Measurements from ENCODE around the gene MVD. TPM values are rescaled to one million over a fixed set of nuclear protein-coding genes. Genes with fewer than 3 reads are reported as not detected.

Gene MVD
- total RNA-seq, 1 donor from 2014 or later: 14.1 TPM

DNA sequence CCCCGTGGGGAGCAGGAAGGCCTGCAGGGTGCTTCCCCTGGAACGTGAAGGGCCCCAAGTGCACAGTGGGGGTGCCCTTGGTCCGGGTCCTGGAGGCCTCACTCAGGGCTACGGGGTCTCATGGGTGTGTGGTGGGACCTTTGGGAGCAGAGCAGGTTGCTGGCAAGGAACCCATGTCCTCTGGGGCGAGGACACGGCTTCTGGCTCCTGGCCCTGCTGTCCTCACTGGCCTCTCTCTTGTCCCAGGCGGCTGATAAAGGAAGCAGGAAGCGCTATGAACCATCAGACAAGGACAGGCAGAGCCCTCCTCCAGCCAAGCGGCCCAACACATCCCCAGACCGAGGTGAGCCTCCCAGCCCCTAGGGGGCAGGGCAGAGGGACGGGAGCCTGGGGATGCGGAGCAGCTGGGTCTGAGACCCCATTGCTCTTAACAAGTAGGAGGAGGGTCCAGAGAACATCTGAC is 34.3 kb downstream of the MVD start:
- peaks cover 0 to 2% (median 0%) of the 10 kb centered on the region in 3 donors for H3K4me1 ChIP-seq (ENCODE audit: control insufficient read depth in 3 of 3, insufficient read depth in 3 of 3, low read length in 3 of 3)
- H3K27me3 ChIP-seq (ENCODE audit: control insufficient read depth in 3 of 3, insufficient read depth in 3 of 3, low read length in 3 of 3): peaks cover 0 to under 1% (median 0%) of the 10 kb centered on the region in 3 donors
- peaks cover 58 to 60% (median 59%) of the 10 kb centered on the region in 3 donors for H3K36me3 ChIP-seq (ENCODE audit: control insufficient read depth in 3 of 3, insufficient read depth in 3 of 3, low read length in 3 of 3)
- no peak overlapping the region for H3K9ac ChIP-seq (ENCODE audit: low read depth in 1 of 3, low read length in 3 of 3)
- no peak overlapping the region for H3K27ac ChIP-seq (ENCODE audit: low read depth, low read length)
- H3K4me3 ChIP-seq (ENCODE audit: low read length in 3 of 3): no peak overlapping the region
- no peaks in the 10 kb centered on the region for H3K9me3 ChIP-seq (ENCODE audit: control insufficient read depth in 3 of 3, low read length in 3 of 3)

DNA sequence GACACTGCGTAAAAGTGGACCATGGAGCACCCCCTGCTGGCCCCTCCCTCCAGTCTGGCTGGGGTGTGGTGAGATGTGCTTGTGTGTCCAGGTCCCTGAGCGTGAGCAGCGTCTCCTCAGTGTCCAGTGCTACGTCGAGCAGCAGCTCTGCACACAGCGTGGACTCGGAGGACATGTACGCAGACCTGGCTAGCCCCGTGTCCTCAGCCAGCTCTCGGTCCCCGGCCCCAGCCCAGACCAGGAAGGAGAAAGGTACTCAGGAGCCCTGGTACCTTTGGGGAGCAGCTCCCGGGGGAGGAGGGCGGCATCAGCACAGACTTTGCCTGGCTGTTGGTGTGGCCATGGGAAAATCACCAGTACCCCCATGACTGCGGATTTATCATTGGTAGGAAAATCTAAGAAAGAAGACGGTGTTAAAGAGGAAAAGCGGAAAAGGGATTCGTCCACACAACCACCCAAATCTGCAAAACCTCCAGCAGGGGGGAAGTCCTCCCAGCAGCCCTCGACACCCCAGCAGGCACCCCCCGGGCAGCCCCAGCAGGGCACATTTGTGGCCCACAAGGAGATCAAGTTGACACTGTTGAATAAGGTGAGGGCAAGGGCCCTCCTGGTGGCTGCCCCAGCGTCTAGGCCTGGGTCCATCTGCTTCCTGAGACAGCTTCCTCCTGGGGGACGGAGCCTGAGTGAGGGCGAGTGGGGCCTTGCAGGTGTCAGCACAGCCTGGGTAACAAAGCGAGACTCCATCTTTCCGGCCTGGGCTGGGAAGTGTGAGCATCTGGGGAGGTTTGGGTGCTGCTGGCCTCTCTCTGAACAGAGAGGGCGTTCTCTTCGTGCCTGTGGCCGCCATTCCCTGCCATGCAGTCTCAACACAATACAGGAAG is 35.1 kb downstream of the MVD start:
- H3K27ac ChIP-seq (ENCODE audit: low read depth, low read length): no peak overlapping the region

DNA sequence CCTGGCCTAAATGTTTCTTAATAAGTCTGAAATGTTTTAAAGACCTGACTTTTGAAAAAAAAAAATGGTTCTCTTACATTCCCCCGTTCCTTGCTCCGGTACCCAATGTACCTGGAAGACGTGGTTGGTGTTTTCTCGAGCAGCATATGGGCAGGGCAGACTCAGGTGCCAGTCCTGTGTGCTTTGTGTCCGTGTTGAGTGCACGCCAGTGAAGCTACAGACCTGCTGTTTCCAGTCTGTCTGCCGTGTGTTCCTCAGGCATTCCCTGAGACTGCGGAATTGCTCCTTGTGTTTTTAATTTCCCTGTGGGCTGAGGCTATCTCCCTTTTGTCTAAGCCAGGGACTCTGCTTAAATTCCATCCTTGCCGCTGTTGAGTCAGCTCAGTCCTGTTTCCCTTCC is 36.2 kb downstream of the MVD start:
- no peaks in the 10 kb centered on the region for H3K27me3 ChIP-seq (ENCODE audit: control insufficient read depth in 3 of 3, insufficient read depth in 3 of 3, low read length in 3 of 3)
- peaks cover 63 to 75% (median 65%) of the 10 kb centered on the region in 3 donors for H3K36me3 ChIP-seq (ENCODE audit: control insufficient read depth in 3 of 3, insufficient read depth in 3 of 3, low read length in 3 of 3)
- no peak overlapping the region for H3K4me3 ChIP-seq (ENCODE audit: low read length in 3 of 3)
- peaks cover 0 to 2% (median 0%) of the 10 kb centered on the region in 3 donors for H3K4me1 ChIP-seq (ENCODE audit: control insufficient read depth in 3 of 3, insufficient read depth in 3 of 3, low read length in 3 of 3)
- H3K27ac ChIP-seq (ENCODE audit: low read depth, low read length): no peak overlapping the region
- H3K9me3 ChIP-seq (ENCODE audit: control insufficient read depth in 3 of 3, low read length in 3 of 3): no peaks in the 10 kb centered on the region
- H3K9ac ChIP-seq (ENCODE audit: low read depth in 1 of 3, low read length in 3 of 3): no peak overlapping the region

More for the DNA sequence above, 35.1 kb downstream of the MVD start:
- H3K27me3 ChIP-seq (ENCODE audit: control insufficient read depth in 3 of 3, insufficient read depth in 3 of 3, low read length in 3 of 3): no peaks in the 10 kb centered on the region
- peaks cover 0 to 2% (median 0%) of the 10 kb centered on the region in 3 donors for H3K4me1 ChIP-seq (ENCODE audit: control insufficient read depth in 3 of 3, insufficient read depth in 3 of 3, low read length in 3 of 3)
- no peak overlapping the region for H3K4me3 ChIP-seq (ENCODE audit: low read length in 3 of 3)
- H3K9ac ChIP-seq (ENCODE audit: low read depth in 1 of 3, low read length in 3 of 3): peak overlapping the region in 1 of 3 donors; percentile 8
- peaks cover 63 to 66% (median 63%) of the 10 kb centered on the region in 3 donors for H3K36me3 ChIP-seq (ENCODE audit: control insufficient read depth in 3 of 3, insufficient read depth in 3 of 3, low read length in 3 of 3)
- H3K9me3 ChIP-seq (ENCODE audit: control insufficient read depth in 3 of 3, low read length in 3 of 3): no peaks in the 10 kb centered on the region

DNA sequence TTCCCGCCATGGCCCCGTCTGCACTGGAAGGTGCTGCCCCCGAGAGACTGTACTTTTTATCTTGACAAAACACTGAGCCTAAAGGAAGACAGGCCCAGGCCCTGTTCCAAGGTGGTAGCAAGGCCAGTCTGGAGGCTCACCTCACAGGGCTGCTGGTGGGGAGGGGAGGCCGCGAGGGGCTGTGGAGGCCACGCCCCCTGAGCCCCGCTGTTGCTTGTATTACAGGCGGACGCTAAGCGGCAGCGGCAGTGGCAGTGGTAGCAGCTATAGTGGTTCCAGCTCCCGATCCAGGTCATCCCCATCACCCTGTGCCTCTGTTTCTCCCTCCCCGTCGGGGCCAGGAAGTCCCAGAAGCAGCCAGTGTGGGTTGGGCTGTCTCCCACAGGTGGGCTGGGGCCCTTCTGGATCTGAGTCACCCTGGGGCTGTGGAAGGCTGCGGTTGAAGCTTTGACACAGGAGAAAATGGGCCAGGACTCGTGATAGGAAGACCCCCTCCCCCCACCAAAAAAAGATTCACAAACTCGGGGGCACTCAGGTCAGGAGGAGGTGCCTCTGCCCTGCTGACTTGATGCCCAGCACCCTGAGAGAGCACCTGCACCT is 37.8 kb downstream of the MVD start:
- Histone ChIP-seq H3K4me1 (ENCODE audit: control insufficient read depth in 3 of 3, insufficient read depth in 3 of 3, low read length in 3 of 3) (peaks cover 0 to 2% (median 0%) of the 10 kb centered on the region in 3 donors), H3K4me3 (ENCODE audit: low read length in 3 of 3) (no peak overlapping the region), H3K27ac (ENCODE audit: low read depth, low read length) (no peak overlapping the region), H3K9me3 (ENCODE audit: control insufficient read depth in 3 of 3, low read length in 3 of 3) (no peaks in the 10 kb centered on the region), H3K36me3 (ENCODE audit: control insufficient read depth in 3 of 3, insufficient read depth in 3 of 3, low read length in 3 of 3) (peaks cover 51 to 64% (median 58%) of the 10 kb centered on the region in 3 donors), H3K27me3 (ENCODE audit: control insufficient read depth in 3 of 3, insufficient read depth in 3 of 3, low read length in 3 of 3) (no peaks in the 10 kb centered on the region), H3K9ac (ENCODE audit: low read depth in 1 of 3, low read length in 3 of 3) (no peak overlapping the region)

DNA sequence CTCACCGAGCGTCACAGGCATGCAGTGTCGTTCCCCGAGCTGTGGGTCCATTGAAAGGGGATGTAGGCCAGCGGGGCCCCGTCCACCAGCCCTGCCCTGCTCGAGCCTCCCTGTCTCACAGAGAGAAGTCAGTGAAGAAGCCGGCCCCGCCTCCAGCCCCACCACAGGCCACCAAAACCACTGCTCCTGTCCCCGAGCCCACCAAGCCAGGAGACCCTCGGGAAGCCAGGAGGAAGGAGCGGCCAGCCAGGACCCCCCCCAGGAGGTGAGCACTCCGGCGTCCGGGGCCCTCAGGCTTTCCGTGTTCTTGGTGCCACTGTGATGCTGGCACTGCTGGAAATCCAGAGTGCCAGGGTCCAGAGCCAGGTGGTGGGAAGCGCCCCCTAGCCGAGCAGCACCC is 38.4 kb downstream of the MVD start:
- H3K27me3 ChIP-seq (ENCODE audit: control insufficient read depth in 3 of 3, insufficient read depth in 3 of 3, low read length in 3 of 3): no peaks in the 10 kb centered on the region
- no peak overlapping the region for H3K9ac ChIP-seq (ENCODE audit: low read depth in 1 of 3, low read length in 3 of 3)
- peaks cover 48 to 65% (median 55%) of the 10 kb centered on the region in 3 donors for H3K36me3 ChIP-seq (ENCODE audit: control insufficient read depth in 3 of 3, insufficient read depth in 3 of 3, low read length in 3 of 3)

DNA sequence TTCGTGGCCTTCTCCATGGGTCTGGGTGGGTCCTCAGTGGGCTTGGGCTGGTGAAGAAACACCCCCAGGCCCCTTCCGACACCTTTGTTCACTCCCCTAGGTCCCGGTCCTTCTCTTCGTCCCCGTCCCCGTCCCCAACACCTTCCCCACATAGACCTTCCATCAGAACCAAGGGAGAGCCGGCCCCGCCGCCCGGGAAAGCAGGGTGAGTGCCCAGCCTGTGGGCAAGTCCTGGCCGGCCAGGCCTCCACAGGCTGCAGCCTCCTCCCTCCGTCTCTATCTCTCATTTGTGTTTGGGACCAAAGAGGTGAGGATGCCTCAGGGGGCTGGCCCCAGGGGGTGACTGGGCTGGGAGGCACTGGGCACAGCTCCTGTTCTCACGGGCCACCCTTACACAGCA is 39.0 kb downstream of the MVD start:
- H3K27ac ChIP-seq (ENCODE audit: low read depth, low read length): no peak overlapping the region
- H3K4me3 ChIP-seq (ENCODE audit: low read length in 3 of 3): no peak overlapping the region
- no peak overlapping the region for H3K9ac ChIP-seq (ENCODE audit: low read depth in 1 of 3, low read length in 3 of 3)
- peaks cover 45 to 65% (median 55%) of the 10 kb centered on the region in 3 donors for H3K36me3 ChIP-seq (ENCODE audit: control insufficient read depth in 3 of 3, insufficient read depth in 3 of 3, low read length in 3 of 3)
- no peaks in the 10 kb centered on the region for H3K27me3 ChIP-seq (ENCODE audit: control insufficient read depth in 3 of 3, insufficient read depth in 3 of 3, low read length in 3 of 3)
- H3K9me3 ChIP-seq (ENCODE audit: control insufficient read depth in 3 of 3, low read length in 3 of 3): no peaks in the 10 kb centered on the region
- peaks cover 0 to 2% (median 0%) of the 10 kb centered on the region in 3 donors for H3K4me1 ChIP-seq (ENCODE audit: control insufficient read depth in 3 of 3, insufficient read depth in 3 of 3, low read length in 3 of 3)

More for the DNA sequence above, 38.4 kb downstream of the MVD start:
- Histone ChIP-seq H3K27ac (ENCODE audit: low read depth, low read length) (no peak overlapping the region), H3K4me3 (ENCODE audit: low read length in 3 of 3) (no peak overlapping the region), H3K9me3 (ENCODE audit: control insufficient read depth in 3 of 3, low read length in 3 of 3) (no peaks in the 10 kb centered on the region), H3K4me1 (ENCODE audit: control insufficient read depth in 3 of 3, insufficient read depth in 3 of 3, low read length in 3 of 3) (peaks cover 0 to 2% (median 0%) of the 10 kb centered on the region in 3 donors)

DNA sequence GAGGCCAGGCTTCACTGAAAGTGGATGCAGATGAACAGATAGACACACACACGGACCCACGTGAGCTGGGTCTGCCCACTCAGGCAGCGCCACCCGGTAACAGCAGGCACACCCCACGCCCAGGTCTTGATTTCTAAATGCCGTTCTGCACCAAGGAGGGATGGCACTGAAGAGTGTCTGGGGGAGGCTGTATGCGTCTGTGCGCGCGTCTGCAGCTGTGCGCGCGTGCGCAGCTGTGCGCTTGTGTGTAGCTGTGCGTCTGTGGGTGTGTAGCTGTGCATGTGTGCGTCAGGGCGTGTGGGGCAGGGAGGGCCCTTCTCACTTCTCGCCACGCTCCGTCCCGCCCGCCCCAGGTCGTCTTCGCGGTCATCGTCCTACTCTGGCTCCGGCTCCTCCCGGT is 40.0 kb downstream of the MVD start:
- Histone ChIP-seq H3K9me3 (ENCODE audit: control insufficient read depth in 3 of 3, low read length in 3 of 3) (no peaks in the 10 kb centered on the region), H3K27me3 (ENCODE audit: control insufficient read depth in 3 of 3, insufficient read depth in 3 of 3, low read length in 3 of 3) (no peaks in the 10 kb centered on the region), H3K4me1 (ENCODE audit: control insufficient read depth in 3 of 3, insufficient read depth in 3 of 3, low read length in 3 of 3) (no peaks in the 10 kb centered on the region), H3K9ac (ENCODE audit: low read depth in 1 of 3, low read length in 3 of 3) (no peak overlapping the region), H3K4me3 (ENCODE audit: low read length in 3 of 3) (no peak overlapping the region), H3K27ac (ENCODE audit: low read depth, low read length) (no peak overlapping the region), H3K36me3 (ENCODE audit: control insufficient read depth in 3 of 3, insufficient read depth in 3 of 3, low read length in 3 of 3) (peaks cover 42 to 56% (median 46%) of the 10 kb centered on the region in 3 donors)

DNA sequence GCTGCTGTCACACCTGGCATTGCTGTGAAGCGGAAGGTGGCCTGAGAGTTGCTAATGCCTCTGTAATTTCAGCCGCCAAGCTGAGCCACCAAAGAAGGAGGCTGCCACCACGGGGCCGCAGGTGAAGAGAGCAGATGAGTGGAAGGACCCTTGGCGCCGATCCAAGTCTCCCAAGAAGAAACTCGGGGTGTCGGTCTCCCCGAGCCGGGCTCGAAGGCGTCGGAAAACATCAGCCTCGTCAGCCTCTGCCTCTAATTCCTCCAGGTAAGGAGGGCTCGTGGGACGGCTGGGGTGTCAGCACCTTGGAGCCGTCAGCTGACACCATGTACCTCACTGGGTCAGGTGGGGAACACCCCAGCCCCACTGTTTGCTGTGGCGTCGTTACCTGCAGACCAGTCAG is 40.8 kb downstream of the MVD start:
- Histone ChIP-seq H3K36me3 (ENCODE audit: control insufficient read depth in 3 of 3, insufficient read depth in 3 of 3, low read length in 3 of 3) (peaks cover 37 to 52% (median 41%) of the 10 kb centered on the region in 3 donors), H3K4me1 (ENCODE audit: control insufficient read depth in 3 of 3, insufficient read depth in 3 of 3, low read length in 3 of 3) (no peaks in the 10 kb centered on the region), H3K27ac (ENCODE audit: low read depth, low read length) (no peak overlapping the region), H3K4me3 (ENCODE audit: low read length in 3 of 3) (no peak overlapping the region), H3K9ac (ENCODE audit: low read depth in 1 of 3, low read length in 3 of 3) (no peak overlapping the region), H3K9me3 (ENCODE audit: control insufficient read depth in 3 of 3, low read length in 3 of 3) (no peaks in the 10 kb centered on the region), H3K27me3 (ENCODE audit: control insufficient read depth in 3 of 3, insufficient read depth in 3 of 3, low read length in 3 of 3) (no peaks in the 10 kb centered on the region)

DNA sequence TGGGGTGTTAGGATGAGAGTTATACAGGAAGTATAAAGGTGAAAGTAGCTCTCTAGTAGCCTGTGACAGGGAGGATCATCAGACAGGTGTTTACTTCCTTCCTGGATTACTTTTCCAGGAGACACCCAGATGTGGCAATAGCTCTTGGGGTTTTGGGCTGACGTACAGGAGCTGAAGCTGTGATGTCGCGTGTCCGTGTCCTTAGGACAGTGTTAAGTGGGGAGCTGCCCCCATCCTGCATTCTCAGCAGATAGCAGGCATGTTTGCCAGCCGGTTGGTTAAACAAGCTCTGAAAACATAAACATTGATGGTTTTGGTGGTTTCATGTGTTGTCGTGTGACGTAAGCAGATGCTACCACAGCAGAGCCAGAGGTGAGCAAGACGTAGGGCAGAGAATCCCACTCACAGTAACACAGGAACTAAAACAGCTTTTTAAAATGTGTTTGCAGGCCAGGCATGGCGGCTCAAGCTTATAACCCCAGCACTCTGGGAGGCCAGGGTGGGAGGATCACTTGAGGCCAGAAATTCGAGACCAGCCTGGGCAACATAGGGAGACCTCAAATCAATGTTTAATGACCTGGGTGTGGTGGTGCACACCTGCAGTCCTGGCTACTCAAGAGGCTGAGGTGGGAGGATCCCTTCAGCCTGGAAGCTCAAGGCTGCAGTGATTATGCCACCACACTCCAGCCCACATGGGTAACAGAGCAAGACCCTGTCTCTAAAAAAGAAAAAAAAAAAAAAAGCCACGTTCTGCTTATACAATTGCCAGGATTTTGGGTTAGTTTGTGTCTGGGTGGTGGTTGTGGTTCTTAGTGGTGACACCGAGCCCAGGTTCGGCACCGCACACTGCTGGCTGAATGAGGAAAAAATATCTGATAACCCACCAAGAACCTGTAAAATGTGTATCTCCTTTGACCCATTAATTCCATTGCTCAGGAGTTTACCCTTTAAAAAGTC is 42.8 kb downstream of the MVD start:
- peaks cover 0 to 4% (median 0%) of the 10 kb centered on the region in 3 donors for H3K4me1 ChIP-seq (ENCODE audit: control insufficient read depth in 3 of 3, insufficient read depth in 3 of 3, low read length in 3 of 3)
- H3K27ac ChIP-seq (ENCODE audit: low read depth, low read length): no peak overlapping the region
- H3K36me3 ChIP-seq (ENCODE audit: control insufficient read depth in 3 of 3, insufficient read depth in 3 of 3, low read length in 3 of 3): peaks cover 33 to 41% (median 34%) of the 10 kb centered on the region in 3 donors
- H3K9me3 ChIP-seq (ENCODE audit: control insufficient read depth in 3 of 3, low read length in 3 of 3): no peaks in the 10 kb centered on the region
- H3K9ac ChIP-seq (ENCODE audit: low read depth in 1 of 3, low read length in 3 of 3): no peak overlapping the region
- H3K27me3 ChIP-seq (ENCODE audit: control insufficient read depth in 3 of 3, insufficient read depth in 3 of 3, low read length in 3 of 3): no peaks in the 10 kb centered on the region
- no peak overlapping the region for H3K4me3 ChIP-seq (ENCODE audit: low read length in 3 of 3)
